Measurements from ENCODE around the gene IL1RAPL1. TPM values are rescaled to one million over a fixed set of nuclear protein-coding genes. Genes with fewer than 3 reads are reported as not detected.

Gene IL1RAPL1
- total RNA-seq, 1 donor from 2014 or later = not detected

GRCh38 chrX:29851857-29852605 is 1264.8 kb downstream of the IL1RAPL1 start:
- no peak for TF ChIP-seq CTCF (IDR thresholded peaks at IDR 0.05; ENCODE audit: insufficient read depth, low read length, severe bottlenecking)
- H3K36me3 ChIP-seq (ENCODE audit: control insufficient read depth, insufficient read depth, low read length) = no peaks in the 10 kb centered on the region
- no peak overlapping the region for H3K4me3 ChIP-seq (ENCODE audit: low read depth, low read length)
- FAIRE-seq = no peak
- no peak for DNase-seq (ENCODE audit: low read depth)
- no peaks in the 10 kb centered on the region for H3K27me3 ChIP-seq (ENCODE audit: control insufficient read depth, insufficient read depth, low read length)

GRCh38 chrX:29852767-29853166 is 1265.5 kb downstream of the IL1RAPL1 start:
- FAIRE-seq (no peak), DNase-seq (ENCODE audit: low read depth) (no peak)
- no peak for TF ChIP-seq CTCF (IDR thresholded peaks at IDR 0.05; ENCODE audit: insufficient read depth, low read length, severe bottlenecking)
- Histone ChIP-seq H3K27me3 (ENCODE audit: control insufficient read depth, insufficient read depth, low read length) (no peaks in the 10 kb centered on the region), H3K36me3 (ENCODE audit: control insufficient read depth, insufficient read depth, low read length) (no peaks in the 10 kb centered on the region), H3K4me3 (ENCODE audit: low read depth, low read length) (no peak overlapping the region)

- no peak for DNase-seq (ENCODE audit: low read depth)
- FAIRE-seq = no peak
Observed at GRCh38 chrX:29858714-29859113, 1271.5 kb downstream of the IL1RAPL1 start.

GRCh38 chrX:29862126-29862677 is 1275.0 kb downstream of the IL1RAPL1 start:
- no peak for FAIRE-seq
- Histone ChIP-seq H3K4me3 (ENCODE audit: low read depth, low read length) (no peak overlapping the region), H3K27me3 (ENCODE audit: control insufficient read depth, insufficient read depth, low read length) (no peaks in the 10 kb centered on the region), H3K36me3 (ENCODE audit: control insufficient read depth, insufficient read depth, low read length) (no peaks in the 10 kb centered on the region)
- no peak for DNase-seq (ENCODE audit: low read depth)
- TF ChIP-seq CTCF (IDR thresholded peaks at IDR 0.05; ENCODE audit: insufficient read depth, low read length, severe bottlenecking) = no peak

More at GRCh38 chrX:29858714-29859113, 1271.5 kb downstream of the IL1RAPL1 start:
- TF ChIP-seq CTCF (IDR thresholded peaks at IDR 0.05; ENCODE audit: insufficient read depth, low read length, severe bottlenecking) = no peak
- H3K36me3 ChIP-seq (ENCODE audit: control insufficient read depth, insufficient read depth, low read length) = no peaks in the 10 kb centered on the region
- no peak overlapping the region for H3K4me3 ChIP-seq (ENCODE audit: low read depth, low read length)
- H3K27me3 ChIP-seq (ENCODE audit: control insufficient read depth, insufficient read depth, low read length) = no peaks in the 10 kb centered on the region

- Histone ChIP-seq H3K4me3 (ENCODE audit: low read depth, low read length) (no peak overlapping the region), H3K27me3 (ENCODE audit: control insufficient read depth, insufficient read depth, low read length) (no peaks in the 10 kb centered on the region), H3K36me3 (ENCODE audit: control insufficient read depth, insufficient read depth, low read length) (no peaks in the 10 kb centered on the region)
- FAIRE-seq (no peak), DNase-seq (ENCODE audit: low read depth) (no peak)
- no peak for TF ChIP-seq CTCF (IDR thresholded peaks at IDR 0.05; ENCODE audit: insufficient read depth, low read length, severe bottlenecking)
Observed at GRCh38 chrX:29867971-29868370, 1280.7 kb downstream of the IL1RAPL1 start.

All from bronchial epithelial cell (primary cell).